Common myeloid progenitor, CD34-positive (primary cell): ENCODE measurements around the gene HARS2.

Experiments used
- CTCF ChIA-PET: fragments of 350-600 bp; sonication (Branson Sonifier 250); formaldehyde crosslinking; loops from one replicate; lab custom pipeline; 2021; ENCODE audit warnings: antibody characterized with exemption; lab: Charles Lee
- POLR2A ChIA-PET: fragments of 350-600 bp; sonication (Branson Sonifier 250); formaldehyde crosslinking; loops from one replicate; lab custom pipeline; 2021; ENCODE audit warnings: antibody characterized with exemption; lab: Charles Lee
- DNase-seq, 3 donors: peaks; one replicate each; pipeline versions ENCODE4 v3.0.0 to v3.0.0-alpha.2; 2013
- H3K27ac ChIP-seq, 2 experiments: 1 replicate in 1 of 2; 2 replicates in 1 of 2; pipeline ENCODE4 v1.7.0; 2013; ENCODE audit warnings: inconsistent platforms in 2 of 2, low read length in 2 of 2, mild to moderate bottlenecking in 2 of 2, low read depth in 1 of 2, moderate library complexity in 1 of 2; ENCODE audit not compliant: severe bottlenecking in 2 of 2, insufficient read depth in 1 of 2, poor library complexity in 1 of 2
- H3K27me3 ChIP-seq, 5 experiments: replicated peaks in 2 of 5; 1 replicate in 3 of 5; 2 replicates in 2 of 5; pipeline versions ENCODE4 v1.6.1 to v1.7.0; 2013; ENCODE audit warnings: low read length in 4 of 5, mild to moderate bottlenecking in 2 of 5, moderate library complexity in 2 of 5, inconsistent platforms in 1 of 5; ENCODE audit not compliant: insufficient read depth in 5 of 5, control insufficient read depth in 4 of 5
- H3K36me3 ChIP-seq, 4 experiments: 1 replicate in 2 of 4; 2 replicates in 2 of 4; pipeline versions ENCODE4 v1.6.1 to v1.7.0; 2013; ENCODE audit warnings: low read length in 3 of 4, control low read depth in 1 of 4, mild to moderate bottlenecking in 1 of 4; ENCODE audit not compliant: control insufficient read depth in 4 of 4, insufficient read depth in 4 of 4
- H3K4me1 ChIP-seq, 4 experiments: 1 replicate in 3 of 4; 2 replicates in 1 of 4; pipeline versions ENCODE4 v1.6.1 to v1.7.1; 2013; ENCODE audit warnings: low read length in 3 of 4, mild to moderate bottlenecking in 3 of 4, control low read depth in 1 of 4, inconsistent platforms in 1 of 4, moderate library complexity in 1 of 4; ENCODE audit not compliant: control insufficient read depth in 4 of 4, insufficient read depth in 4 of 4; ENCODE audit errors: control extremely low read depth in 1 of 4
- H3K4me3 ChIP-seq, 7 experiments: 1 replicate in 4 of 7; 2 replicates in 3 of 7; pipeline versions ENCODE4 v1.5.1 to v1.7.0; 2013; ENCODE audit warnings: mild to moderate bottlenecking in 7 of 7, low read length in 6 of 7, moderate library complexity in 6 of 7, inconsistent platforms in 2 of 7, low read depth in 2 of 7, control low read depth in 1 of 7; ENCODE audit not compliant: insufficient read depth in 4 of 7, control insufficient read depth in 1 of 7; ENCODE audit errors: extremely low read depth in 1 of 7
- H3K9me3 ChIP-seq, 5 experiments: 1 replicate in 4 of 5; 2 replicates in 1 of 5; pipeline versions ENCODE4 v1.6.1 to v1.7.1; 2013; ENCODE audit warnings: low read length in 4 of 5, mild to moderate bottlenecking in 2 of 5, inconsistent platforms in 1 of 5, low read depth in 1 of 5, moderate library complexity in 1 of 5; ENCODE audit not compliant: control insufficient read depth in 4 of 5, insufficient read depth in 2 of 5; ENCODE audit errors: control extremely low read depth in 1 of 5
- WGBS: methylation state at CpG from one replicate; pipeline ENCODE4 v1.1.5; 2013; ENCODE audit not compliant: insufficient coverage; 5-methylcytosine and 5-hydroxymethylcytosine counted together

The HARS2 gene

DNA sequence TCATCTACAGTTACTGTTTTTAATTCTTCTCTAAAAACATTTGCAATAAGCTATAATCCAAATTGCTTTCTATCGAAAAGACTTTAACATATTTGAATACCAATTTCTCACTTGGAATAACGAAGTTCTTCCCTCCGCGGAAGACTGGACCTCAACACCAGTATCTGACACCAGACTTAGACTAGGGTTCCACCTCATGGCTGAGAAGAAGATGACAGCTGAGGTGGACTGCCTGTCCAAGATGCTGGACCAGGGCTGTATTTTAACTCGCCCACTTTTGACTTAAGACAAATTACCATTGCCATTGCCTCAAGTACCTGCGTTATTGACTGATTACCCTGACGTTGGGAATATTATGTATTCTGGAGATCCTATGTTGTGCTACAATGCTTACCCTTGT, 43.1 kb downstream of the HARS2 start:
- peaks cover 0 to 21% (median 4%) of the 10 kb centered on the region in 5 experiments for H3K9me3 ChIP-seq
- 54% methylated on average over 4 of the region's 7 CpGs for WGBS
- H3K27me3 ChIP-seq: peaks cover 0 to 2% (median 0%) of the 10 kb centered on the region in 5 experiments
- POLR2A ChIA-PET: no interaction called here
- CTCF ChIA-PET: no interaction called here
- no peaks in the 10 kb centered on the region for H3K36me3 ChIP-seq
- no peaks in the 10 kb centered on the region for H3K4me1 ChIP-seq
- no peak overlapping the region for H3K27ac ChIP-seq
- H3K4me3 ChIP-seq: no peak overlapping the region
- DNase-seq: no peak

DNA sequence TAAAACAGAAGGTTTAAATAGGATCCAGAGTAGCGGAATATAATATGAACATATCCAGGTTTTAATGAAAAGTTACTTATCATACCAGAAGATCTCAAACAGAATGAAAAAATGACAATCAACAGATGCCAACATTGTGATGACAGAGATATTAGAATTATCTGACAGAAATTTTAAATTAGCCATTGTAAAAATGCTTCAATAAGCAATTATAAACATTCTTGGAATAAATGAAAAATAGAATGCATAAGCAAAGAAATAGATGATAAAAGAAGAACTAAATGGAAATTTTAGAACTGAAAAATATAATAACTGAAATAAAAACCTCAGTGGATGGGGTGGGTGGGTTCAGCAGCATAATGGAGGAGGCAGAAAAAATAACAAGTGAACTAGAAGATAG, 46.2 kb downstream of the HARS2 start:
- Histone ChIP-seq H3K4me1 (no peaks in the 10 kb centered on the region), H3K4me3 (no peak overlapping the region), H3K27ac (no peak overlapping the region), H3K27me3 (peaks cover 0 to 2% (median 0%) of the 10 kb centered on the region in 5 experiments), H3K36me3 (no peaks in the 10 kb centered on the region), H3K9me3 (peaks cover 0 to 36% (median 6%) of the 10 kb centered on the region in 5 experiments)
- POLR2A ChIA-PET: no interaction called here
- CTCF ChIA-PET: no interaction called here
- no peak for DNase-seq
- no CpG with 5 or more reads among the region's 1 CpG for WGBS

DNA sequence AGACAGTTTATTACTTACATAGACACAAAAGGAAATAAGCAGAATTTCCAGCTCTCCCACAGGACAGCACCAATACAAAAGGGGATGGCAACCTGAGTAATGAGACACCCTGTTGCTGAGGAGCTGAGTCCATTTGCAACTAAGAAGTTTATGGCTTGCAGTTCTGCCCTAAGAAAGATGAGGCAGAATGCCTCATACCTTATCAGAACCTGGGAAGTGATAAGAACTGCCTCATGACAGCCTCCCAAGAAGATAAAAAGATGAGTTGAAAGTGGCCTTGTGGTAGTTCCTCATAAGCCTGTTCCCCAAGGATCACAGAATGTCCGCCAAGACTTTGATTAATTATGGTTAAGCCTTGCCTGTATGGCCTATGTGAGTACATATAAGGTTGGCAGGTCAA, 50.7 kb downstream of the HARS2 start:
- DNase-seq: no peak
- no CpG with 5 or more reads among the region's 1 CpG for WGBS
- H3K9me3 ChIP-seq: peaks cover 0 to 35% (median 3%) of the 10 kb centered on the region in 5 experiments
- no peaks in the 10 kb centered on the region for H3K4me1 ChIP-seq
- H3K36me3 ChIP-seq: no peaks in the 10 kb centered on the region
- ChIA-PET CTCF (no interaction called here), POLR2A (no interaction called here)
- peaks cover 0 to 2% (median 0%) of the 10 kb centered on the region in 5 experiments for H3K27me3 ChIP-seq
- no peak overlapping the region for H3K27ac ChIP-seq
- H3K4me3 ChIP-seq: no peak overlapping the region
